ENCODE results near the gene C14orf180. TPM values are rescaled to one million over a fixed set of nuclear protein-coding genes. Genes with fewer than 3 reads are reported as not detected.

Gene C14orf180
- polyA plus RNA-seq, 1 donor (not counting 4 experiments of a cell fraction or from before 2014, with no cell fraction given) = not detected

DNA sequence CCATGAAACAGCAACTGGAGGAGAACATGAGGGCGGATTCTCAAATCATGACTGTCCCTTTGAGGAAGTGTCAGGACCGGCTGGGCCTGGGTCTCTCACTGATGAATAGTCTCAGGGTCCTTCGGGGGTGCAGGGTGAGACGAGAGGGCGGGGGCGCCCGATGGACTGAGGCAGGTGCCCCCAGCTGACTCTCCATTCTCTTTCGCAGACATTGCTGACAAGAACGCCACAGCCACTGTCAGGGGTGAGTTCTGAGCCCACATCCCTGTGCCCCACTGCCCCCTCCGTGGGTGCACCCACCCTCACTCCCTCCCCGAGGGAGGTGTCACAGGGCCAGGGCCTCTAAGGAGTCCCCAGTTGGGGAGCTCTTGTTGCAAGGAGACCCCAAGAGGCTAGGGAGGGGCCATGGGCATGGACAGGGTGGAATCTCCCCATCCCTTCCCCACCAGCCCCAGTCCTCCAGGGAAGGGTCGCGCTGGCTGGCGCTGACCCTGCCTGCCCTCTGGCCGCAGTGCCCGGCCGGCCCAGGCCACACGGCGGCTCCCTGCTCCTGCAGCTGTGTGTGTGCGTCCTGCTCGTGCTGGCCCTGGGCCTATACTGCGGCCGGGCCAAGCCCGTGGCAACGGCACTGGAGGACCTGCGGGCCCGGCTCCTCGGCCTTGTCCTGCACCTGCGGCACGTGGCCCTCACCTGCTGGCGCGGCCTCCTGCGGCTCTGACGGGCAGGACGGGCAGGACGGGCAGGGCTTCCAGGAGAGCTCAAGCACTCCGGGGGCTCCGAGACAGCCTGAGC lies 8.7 kb downstream of the C14orf180 start:
- FAIRE-seq = no peak
- Histone ChIP-seq H3K79me2 (ENCODE audit: control insufficient read depth, insufficient read depth, low read length) (no peaks in the 10 kb centered on the region), H3K9ac (ENCODE audit: control insufficient read depth, extremely low read depth, insufficient read depth, low read length) (no peak overlapping the region), H3K4me3 (ENCODE audit: control insufficient read depth in 2 of 3, extremely low read depth in 1 of 3, insufficient read depth in 2 of 3, low read depth in 1 of 3, low read length in 3 of 3) (no peak overlapping the region), H3K36me3 (ENCODE audit: control insufficient read depth in 2 of 2, extremely low read depth in 1 of 2, insufficient read depth in 2 of 2, low read length in 2 of 2) (no peaks in the 10 kb centered on the region), H3K4me1 (ENCODE audit: control insufficient read depth, extremely low read depth, insufficient read depth, low read length) (no peaks in the 10 kb centered on the region), H3K4me2 (ENCODE audit: control insufficient read depth, extremely low read depth, insufficient read depth, low read depth, low read length) (no peak overlapping the region), H3K9me1 (ENCODE audit: control insufficient read depth, extremely low read depth, insufficient read depth, low read length) (no peaks in the 10 kb centered on the region), H4K20me1 (ENCODE audit: control insufficient read depth, extremely low read depth, insufficient read depth, low read length) (peaks cover 4% of the 10 kb centered on the region), H3K27me3 (ENCODE audit: control insufficient read depth, extremely low read depth, insufficient read depth, low read length) (peaks cover 12% of the 10 kb centered on the region), H2AFZ (ENCODE audit: control insufficient read depth, low read length) (no peak overlapping the region), H3K9me3 (ENCODE audit: control insufficient read depth, low read depth, low read length) (no peaks in the 10 kb centered on the region), H3K27ac (ENCODE audit: control insufficient read depth, insufficient read depth, low read length) (no peak overlapping the region)
- no peak for TF ChIP-seq EZH2 (IDR thresholded peaks at IDR 0.05; ENCODE audit: low read length)
- TF ChIP-seq, protein P1, sequence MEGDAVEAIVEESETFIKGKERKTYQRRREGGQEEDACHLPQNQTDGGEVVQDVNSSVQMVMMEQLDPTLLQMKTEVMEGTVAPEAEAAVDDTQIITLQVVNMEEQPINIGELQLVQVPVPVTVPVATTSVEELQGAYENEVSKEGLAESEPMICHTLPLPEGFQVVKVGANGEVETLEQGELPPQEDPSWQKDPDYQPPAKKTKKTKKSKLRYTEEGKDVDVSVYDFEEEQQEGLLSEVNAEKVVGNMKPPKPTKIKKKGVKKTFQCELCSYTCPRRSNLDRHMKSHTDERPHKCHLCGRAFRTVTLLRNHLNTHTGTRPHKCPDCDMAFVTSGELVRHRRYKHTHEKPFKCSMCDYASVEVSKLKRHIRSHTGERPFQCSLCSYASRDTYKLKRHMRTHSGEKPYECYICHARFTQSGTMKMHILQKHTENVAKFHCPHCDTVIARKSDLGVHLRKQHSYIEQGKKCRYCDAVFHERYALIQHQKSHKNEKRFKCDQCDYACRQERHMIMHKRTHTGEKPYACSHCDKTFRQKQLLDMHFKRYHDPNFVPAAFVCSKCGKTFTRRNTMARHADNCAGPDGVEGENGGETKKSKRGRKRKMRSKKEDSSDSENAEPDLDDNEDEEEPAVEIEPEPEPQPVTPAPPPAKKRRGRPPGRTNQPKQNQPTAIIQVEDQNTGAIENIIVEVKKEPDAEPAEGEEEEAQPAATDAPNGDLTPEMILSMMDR (optimal IDR thresholded peaks at IDR 0.05 in 1 of 3, IDR thresholded peaks at IDR 0.05 in 1 of 3, conservative IDR thresholded peaks at IDR 0.05 in 1 of 3; ENCODE audit: extremely low read depth in 1 of 3, insufficient read depth in 2 of 3, low read length in 3 of 3) = no peak
- dilution Hi-C loops (cut with MboI; ENCODE audit: extremely low pct_ligation_motif_present, low sequenced_read_pairs) = no loop called here
- DNase-seq (ENCODE audit: low read depth, low spot score) = no peak

DNA sequence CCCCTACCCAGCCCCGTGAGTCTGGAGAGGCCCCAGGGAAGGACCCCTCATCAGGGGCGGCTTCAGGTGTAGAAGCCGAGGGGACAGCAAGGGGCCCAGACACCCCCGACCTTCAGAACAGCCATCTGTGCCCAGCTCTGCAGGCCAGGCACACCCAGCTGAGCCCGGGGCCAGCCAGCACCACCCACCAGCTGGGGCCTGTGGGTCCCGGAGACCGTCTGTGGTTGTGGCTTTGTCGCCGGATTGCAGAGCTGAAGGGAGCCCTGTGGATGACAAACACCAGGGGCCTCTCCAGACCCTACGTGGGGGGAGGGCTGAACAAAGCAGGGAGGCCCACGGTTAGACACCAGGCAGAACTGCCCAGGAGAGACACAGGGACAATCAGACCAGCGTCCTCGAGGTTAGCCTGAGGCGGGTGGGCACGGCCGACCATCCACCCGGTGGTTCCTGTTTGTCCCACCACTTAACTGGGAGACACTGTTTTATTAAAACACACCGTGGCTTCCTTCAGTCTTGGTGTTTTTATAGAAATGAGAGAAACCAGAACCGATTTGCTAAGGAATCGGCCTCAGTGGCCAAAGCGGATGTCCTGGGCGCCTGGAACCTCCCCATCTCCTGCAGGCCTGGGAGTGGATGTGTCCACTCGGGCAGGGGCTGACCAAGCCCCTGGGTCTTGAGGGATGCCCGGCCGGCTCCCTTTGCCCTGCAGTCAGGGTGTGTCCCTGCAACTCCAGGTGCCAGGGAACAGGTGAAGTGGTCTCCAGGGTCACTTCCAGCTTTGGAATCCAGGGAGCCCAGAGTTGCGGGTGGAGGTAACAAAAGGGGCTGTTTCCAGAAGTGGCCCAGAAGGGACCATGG lies 10.0 kb downstream of the C14orf180 start:
- no peak for TF ChIP-seq EZH2 (IDR thresholded peaks at IDR 0.05; ENCODE audit: low read length)
- TF ChIP-seq, protein P1 (optimal IDR thresholded peaks at IDR 0.05 in 1 of 3, IDR thresholded peaks at IDR 0.05 in 1 of 3, conservative IDR thresholded peaks at IDR 0.05 in 1 of 3; ENCODE audit: extremely low read depth in 1 of 3, insufficient read depth in 2 of 3, low read length in 3 of 3) = no peak
- Histone ChIP-seq H3K4me2 (ENCODE audit: control insufficient read depth, extremely low read depth, insufficient read depth, low read depth, low read length) (no peak overlapping the region), H3K4me3 (ENCODE audit: control insufficient read depth in 2 of 3, extremely low read depth in 1 of 3, insufficient read depth in 2 of 3, low read depth in 1 of 3, low read length in 3 of 3) (no peak overlapping the region), H2AFZ (ENCODE audit: control insufficient read depth, low read length) (no peak overlapping the region), H3K27ac (ENCODE audit: control insufficient read depth, insufficient read depth, low read length) (no peak overlapping the region), H3K9me1 (ENCODE audit: control insufficient read depth, extremely low read depth, insufficient read depth, low read length) (no peaks in the 10 kb centered on the region), H3K79me2 (ENCODE audit: control insufficient read depth, insufficient read depth, low read length) (no peaks in the 10 kb centered on the region), H3K9ac (ENCODE audit: control insufficient read depth, extremely low read depth, insufficient read depth, low read length) (no peak overlapping the region), H4K20me1 (ENCODE audit: control insufficient read depth, extremely low read depth, insufficient read depth, low read length) (peaks cover 2% of the 10 kb centered on the region), H3K4me1 (ENCODE audit: control insufficient read depth, extremely low read depth, insufficient read depth, low read length) (no peaks in the 10 kb centered on the region), H3K27me3 (ENCODE audit: control insufficient read depth, extremely low read depth, insufficient read depth, low read length) (peaks cover 5% of the 10 kb centered on the region), H3K9me3 (ENCODE audit: control insufficient read depth, low read depth, low read length) (no peaks in the 10 kb centered on the region), H3K36me3 (ENCODE audit: control insufficient read depth in 2 of 2, extremely low read depth in 1 of 2, insufficient read depth in 2 of 2, low read length in 2 of 2) (no peaks in the 10 kb centered on the region)
- DNase-seq (ENCODE audit: low read depth, low spot score) (no peak), FAIRE-seq (no peak)
- dilution Hi-C loops (cut with MboI; ENCODE audit: extremely low pct_ligation_motif_present, low sequenced_read_pairs) = no loop called here
